ENCODE measurements around the gene GOLGA8B.
"Not testable (repeated sequence)": the region's sequence is repeated elsewhere in the genome, so short reads cannot be mapped to it uniquely, and the experiment has no call there.

Gene GOLGA8B

GRCh38 chr15:34594361-34594760 lies 10.9 kb upstream of the GOLGA8B start:
- Histone ChIP-seq H3K4me1 (ENCODE audit: insufficient read depth, low read length) (no peaks in the 10 kb centered on the region), H3K9ac (ENCODE audit: low read length) (no peak overlapping the region), H3K27ac (ENCODE audit: low read depth, low read length) (no peak overlapping the region), H3K9me3 (ENCODE audit: low read length) (no peaks in the 10 kb centered on the region), H3K36me3 (ENCODE audit: insufficient read depth, low read length) (no peaks in the 10 kb centered on the region), H3K27me3 (ENCODE audit: control insufficient read depth in 1 of 2, insufficient read depth in 2 of 2, low read length in 2 of 2) (no peaks in the 10 kb centered on the region), H3K4me3 (ENCODE audit: low read depth in 1 of 2, low read length in 2 of 2) (no peak overlapping the region)

GRCh38 chr15:34591306-34591705 lies 7.9 kb upstream of the GOLGA8B start:
- Histone ChIP-seq H3K27me3 (ENCODE audit: control insufficient read depth in 1 of 2, insufficient read depth in 2 of 2, low read length in 2 of 2) (no peaks in the 10 kb centered on the region), H3K9ac (ENCODE audit: low read length) (no peak overlapping the region), H3K9me3 (ENCODE audit: low read length) (no peaks in the 10 kb centered on the region), H3K36me3 (ENCODE audit: insufficient read depth, low read length) (no peaks in the 10 kb centered on the region), H3K4me1 (ENCODE audit: insufficient read depth, low read length) (no peaks in the 10 kb centered on the region), H3K27ac (ENCODE audit: low read depth, low read length) (no peak overlapping the region), H3K4me3 (ENCODE audit: low read depth in 1 of 2, low read length in 2 of 2) (no peak overlapping the region)

- Histone ChIP-seq H3K27ac (ENCODE audit: low read depth, low read length) (no peak overlapping the region), H3K9ac (ENCODE audit: low read length) (no peak overlapping the region), H3K4me1 (ENCODE audit: insufficient read depth, low read length) (peaks cover 5% of the 10 kb centered on the region), H3K9me3 (ENCODE audit: low read length) (no peaks in the 10 kb centered on the region), H3K27me3 (ENCODE audit: control insufficient read depth in 1 of 2, insufficient read depth in 2 of 2, low read length in 2 of 2) (peaks cover 0 to 5% of the 10 kb centered on the region in 2 donors), H3K4me3 (ENCODE audit: low read depth in 1 of 2, low read length in 2 of 2) (peak overlapping the region in 1 of 2 donors; percentile 56), H3K36me3 (ENCODE audit: insufficient read depth, low read length) (no peaks in the 10 kb centered on the region)
Observed at GRCh38 chr15:34588046-34588674, 4.7 kb upstream of the GOLGA8B start.

GRCh38 chr15:34585966-34586365 lies 2.5 kb upstream of the GOLGA8B start:
- peaks cover 13% of the 10 kb centered on the region for H3K4me1 ChIP-seq (ENCODE audit: insufficient read depth, low read length)

GRCh38 chr15:34584996-34585395 lies 1.5 kb upstream of the GOLGA8B start:
- peaks cover 0 to 5% of the 10 kb centered on the region in 2 donors for H3K27me3 ChIP-seq (ENCODE audit: control insufficient read depth in 1 of 2, insufficient read depth in 2 of 2, low read length in 2 of 2)
- no peak overlapping the region for H3K4me3 ChIP-seq (ENCODE audit: low read depth in 1 of 2, low read length in 2 of 2)
- peaks cover 13% of the 10 kb centered on the region for H3K4me1 ChIP-seq (ENCODE audit: insufficient read depth, low read length)
- H3K27ac ChIP-seq (ENCODE audit: low read depth, low read length), result no peak overlapping the region
- no peak overlapping the region for H3K9ac ChIP-seq (ENCODE audit: low read length)
- H3K9me3 ChIP-seq (ENCODE audit: low read length), result no peaks in the 10 kb centered on the region
- no peaks in the 10 kb centered on the region for H3K36me3 ChIP-seq (ENCODE audit: insufficient read depth, low read length)

More at GRCh38 chr15:34585966-34586365, 2.5 kb upstream of the GOLGA8B start:
- not testable (repeated sequence) for H3K9me3 ChIP-seq (ENCODE audit: low read length); H3K36me3 ChIP-seq (ENCODE audit: insufficient read depth, low read length); H3K4me3 ChIP-seq (ENCODE audit: low read depth in 1 of 2, low read length in 2 of 2); H3K27me3 ChIP-seq (ENCODE audit: control insufficient read depth in 1 of 2, insufficient read depth in 2 of 2, low read length in 2 of 2); H3K27ac ChIP-seq (ENCODE audit: low read depth, low read length); H3K9ac ChIP-seq (ENCODE audit: low read length)

GRCh38 chr15:34584330-34584668 lies 848 bp upstream of the GOLGA8B start:
- Histone ChIP-seq H3K9me3 (ENCODE audit: low read length) (no peaks in the 10 kb centered on the region), H3K27me3 (ENCODE audit: control insufficient read depth in 1 of 2, insufficient read depth in 2 of 2, low read length in 2 of 2) (peaks cover 0 to 5% of the 10 kb centered on the region in 2 donors), H3K4me1 (ENCODE audit: insufficient read depth, low read length) (peaks cover 13% of the 10 kb centered on the region), H3K9ac (ENCODE audit: low read length) (no peak overlapping the region), H3K4me3 (ENCODE audit: low read depth in 1 of 2, low read length in 2 of 2) (peak overlapping the region; percentile 26 to 53), H3K27ac (ENCODE audit: low read depth, low read length) (no peak overlapping the region), H3K36me3 (ENCODE audit: insufficient read depth, low read length) (no peaks in the 10 kb centered on the region)

- H3K27ac ChIP-seq (ENCODE audit: low read depth, low read length), result peak overlapping the region; percentile 23
- peaks cover 0 to 5% of the 10 kb centered on the region in 2 donors for H3K27me3 ChIP-seq (ENCODE audit: control insufficient read depth in 1 of 2, insufficient read depth in 2 of 2, low read length in 2 of 2)
- H3K9ac ChIP-seq (ENCODE audit: low read length), result no peak overlapping the region
Observed at GRCh38 chr15:34582461-34583371, 735 bp downstream of the GOLGA8B start.

GRCh38 chr15:34581687-34582460 lies 1.6 kb downstream of the GOLGA8B start:
- H3K4me3 ChIP-seq (ENCODE audit: low read depth in 1 of 2, low read length in 2 of 2), result peak overlapping the region in 1 of 2 donors; percentile 53
- not testable (repeated sequence) for H3K27ac ChIP-seq (ENCODE audit: low read depth, low read length)

More at GRCh38 chr15:34582461-34583371, 735 bp downstream of the GOLGA8B start:
- Histone ChIP-seq H3K36me3 (ENCODE audit: insufficient read depth, low read length) (no peaks in the 10 kb centered on the region), H3K4me3 (ENCODE audit: low read depth in 1 of 2, low read length in 2 of 2) (peak overlapping the region; percentile 53 to 91), H3K9me3 (ENCODE audit: low read length) (no peaks in the 10 kb centered on the region), H3K4me1 (ENCODE audit: insufficient read depth, low read length) (peaks cover 13% of the 10 kb centered on the region)

GRCh38 chr15:34581043-34581365 lies 2.4 kb downstream of the GOLGA8B start:
- Histone ChIP-seq H3K27ac (ENCODE audit: low read depth, low read length) (no peak overlapping the region), H3K4me1 (ENCODE audit: insufficient read depth, low read length) (peaks cover 13% of the 10 kb centered on the region), H3K9ac (ENCODE audit: low read length) (no peak overlapping the region), H3K36me3 (ENCODE audit: insufficient read depth, low read length) (no peaks in the 10 kb centered on the region), H3K9me3 (ENCODE audit: low read length) (no peaks in the 10 kb centered on the region), H3K4me3 (ENCODE audit: low read depth in 1 of 2, low read length in 2 of 2) (no peak overlapping the region), H3K27me3 (ENCODE audit: control insufficient read depth in 1 of 2, insufficient read depth in 2 of 2, low read length in 2 of 2) (peaks cover 0 to 5% of the 10 kb centered on the region in 2 donors)

More at GRCh38 chr15:34581687-34582460, 1.6 kb downstream of the GOLGA8B start:
- H3K27me3 ChIP-seq (ENCODE audit: control insufficient read depth in 1 of 2, insufficient read depth in 2 of 2, low read length in 2 of 2); H3K9me3 ChIP-seq (ENCODE audit: low read length); H3K36me3 ChIP-seq (ENCODE audit: insufficient read depth, low read length); H3K9ac ChIP-seq (ENCODE audit: low read length): not testable (repeated sequence)
- H3K4me1 ChIP-seq (ENCODE audit: insufficient read depth, low read length), result peaks cover 13% of the 10 kb centered on the region

- H3K4me1 ChIP-seq (ENCODE audit: insufficient read depth, low read length), result peaks cover 13% of the 10 kb centered on the region
- H3K9ac ChIP-seq (ENCODE audit: low read length); H3K27me3 ChIP-seq (ENCODE audit: control insufficient read depth in 1 of 2, insufficient read depth in 2 of 2, low read length in 2 of 2); H3K9me3 ChIP-seq (ENCODE audit: low read length); H3K36me3 ChIP-seq (ENCODE audit: insufficient read depth, low read length); H3K27ac ChIP-seq (ENCODE audit: low read depth, low read length); H3K4me3 ChIP-seq (ENCODE audit: low read depth in 1 of 2, low read length in 2 of 2): not testable (repeated sequence)
Observed at GRCh38 chr15:34580251-34581042, 3.0 kb downstream of the GOLGA8B start.

- no peak overlapping the region for H3K9ac ChIP-seq (ENCODE audit: low read length)
- H3K9me3 ChIP-seq (ENCODE audit: low read length), result no peaks in the 10 kb centered on the region
Observed at GRCh38 chr15:34578283-34578674, 5.2 kb downstream of the GOLGA8B start.

More at GRCh38 chr15:34578283-34578674, 5.2 kb downstream of the GOLGA8B start:
- no peak overlapping the region for H3K4me3 ChIP-seq (ENCODE audit: low read depth in 1 of 2, low read length in 2 of 2)
- peaks cover 8% of the 10 kb centered on the region for H3K4me1 ChIP-seq (ENCODE audit: insufficient read depth, low read length)
- no peaks in the 10 kb centered on the region for H3K27me3 ChIP-seq (ENCODE audit: control insufficient read depth in 1 of 2, insufficient read depth in 2 of 2, low read length in 2 of 2)
- H3K36me3 ChIP-seq (ENCODE audit: insufficient read depth, low read length), result no peaks in the 10 kb centered on the region
- H3K27ac ChIP-seq (ENCODE audit: low read depth, low read length), result no peak overlapping the region

Data from muscle layer of colon (tissue), 2 donors.